GM18519 (cell line): ENCODE results near the gene PNPLA7.
"Not testable (repeated sequence)": the region's sequence is repeated elsewhere in the genome, so short reads cannot be mapped to it uniquely, and the experiment has no call there.

Source experiments
- ATAC-seq: cut with Tn5 transposase; IDR thresholded peaks from one replicate; pipeline ENCODE4 v1.9.1; 2021; ENCODE audit warnings: mild to moderate bottlenecking, moderate library complexity; ENCODE audit not compliant: unreplicated experiment, low FRiP score

The PNPLA7 gene

DNA sequence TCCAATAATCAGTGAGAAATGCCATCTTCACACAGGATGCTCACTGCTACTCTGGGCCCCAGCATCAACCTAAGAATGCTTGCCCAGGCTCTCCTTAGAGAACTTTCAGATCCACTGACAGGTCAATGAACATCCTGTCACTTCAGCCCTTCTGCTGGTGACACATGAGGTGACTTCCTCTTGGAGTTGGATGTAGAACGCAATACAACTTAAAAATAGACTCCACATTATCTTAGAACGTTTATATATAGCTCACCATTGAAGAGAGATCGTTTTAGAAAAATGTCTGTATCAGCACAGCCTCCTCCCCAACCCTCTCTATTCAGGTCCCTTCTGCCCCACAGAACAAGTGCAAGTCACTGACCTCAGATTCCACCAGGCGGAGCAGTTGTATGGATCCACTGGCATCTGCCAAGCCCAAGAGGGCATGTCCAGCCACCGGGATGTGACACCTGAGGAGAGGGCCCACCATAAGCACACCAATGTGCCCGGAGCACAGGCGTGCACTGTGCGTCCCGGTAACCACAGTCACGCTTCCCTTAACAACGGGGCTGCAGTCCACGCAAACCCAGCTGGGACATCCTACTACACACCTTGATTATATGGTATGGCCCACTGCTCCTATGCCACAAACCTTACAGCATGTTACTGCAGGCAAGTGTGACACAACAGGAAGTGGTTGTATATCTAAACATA, 25.7 kb upstream of the PNPLA7 start:
- ATAC-seq, result no peak

DNA sequence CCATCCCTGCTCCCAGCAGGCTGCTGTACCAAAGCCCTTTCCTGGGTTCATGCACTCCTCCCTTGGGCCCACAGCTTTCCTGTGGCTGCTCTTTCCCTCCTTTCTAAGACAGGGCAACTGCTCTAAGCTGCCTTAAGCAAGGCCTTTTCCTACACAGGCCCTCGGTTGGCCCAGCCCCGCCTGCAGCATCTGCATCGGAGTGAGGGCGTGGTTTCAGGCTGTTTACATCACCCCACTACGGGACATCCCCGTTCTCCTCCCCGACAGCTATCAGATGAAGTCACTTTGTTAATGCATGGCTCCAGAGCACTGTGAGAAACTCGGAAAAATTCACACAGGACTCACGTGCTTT, 25.1 kb upstream of the PNPLA7 start:
- ATAC-seq, result no peak

DNA sequence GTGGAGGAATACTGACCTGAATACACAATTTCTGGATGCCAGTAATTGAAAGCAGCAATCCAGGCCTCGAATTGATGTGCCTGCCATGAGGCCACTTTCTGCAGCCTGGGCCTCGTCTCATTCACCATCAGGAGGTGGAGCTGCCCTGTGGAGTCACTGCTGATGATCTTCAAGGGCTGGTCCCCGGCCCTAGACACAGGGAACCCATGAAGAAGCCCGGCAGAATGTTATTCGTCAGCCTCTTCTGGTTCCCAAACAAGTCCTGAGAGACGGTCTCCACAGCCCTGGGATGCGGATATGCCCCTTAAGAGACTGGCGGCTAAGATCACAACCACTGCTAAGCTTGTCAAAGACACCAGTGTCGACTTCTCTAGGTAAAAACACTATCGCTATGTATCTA, 24.0 kb upstream of the PNPLA7 start:
- ATAC-seq, result no peak

DNA sequence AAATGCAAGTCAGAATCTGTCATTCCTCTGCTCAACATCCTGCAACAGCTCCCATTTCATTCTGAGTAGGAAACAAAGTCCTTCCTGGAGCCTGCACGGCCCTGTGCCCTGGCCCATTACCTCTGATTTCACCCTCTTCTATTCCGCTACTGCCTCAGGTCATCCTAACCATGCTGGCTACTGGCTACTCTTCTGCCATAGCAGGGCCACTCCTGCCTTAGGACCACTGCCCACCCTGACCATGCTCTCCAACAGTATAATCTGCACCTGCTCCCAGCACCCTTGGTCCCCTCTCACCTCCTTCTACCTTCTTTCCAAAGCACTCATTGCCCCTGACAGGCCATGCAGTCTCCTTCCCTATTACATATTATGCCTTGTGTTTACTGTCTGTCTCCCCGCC, 20.4 kb upstream of the PNPLA7 start:
- no peak for ATAC-seq

DNA sequence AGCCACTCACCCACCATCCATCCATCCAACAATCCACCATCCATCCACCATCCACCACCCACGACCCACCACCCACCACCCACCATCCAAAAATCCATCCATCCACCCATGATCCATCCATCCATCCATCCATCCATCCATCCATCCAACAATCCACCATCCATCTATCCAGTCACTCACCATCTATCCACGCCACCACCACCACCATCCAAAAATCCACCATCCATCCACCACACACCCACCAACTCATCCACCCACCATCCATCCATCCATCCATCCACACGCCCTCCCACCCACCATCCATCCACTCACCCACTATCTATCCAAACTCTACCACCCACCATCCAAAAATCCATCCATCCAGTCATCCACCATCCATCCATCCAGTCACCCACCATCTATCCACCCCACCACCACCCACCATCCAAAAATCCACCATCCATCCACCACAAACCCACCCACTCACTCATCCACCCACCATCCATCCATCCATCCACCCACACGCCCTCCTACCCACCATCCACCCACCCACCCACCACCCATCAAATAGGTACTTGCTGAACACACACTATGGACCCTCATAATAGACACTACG, 19.5 kb upstream of the PNPLA7 start:
- ATAC-seq, result no peak

DNA sequence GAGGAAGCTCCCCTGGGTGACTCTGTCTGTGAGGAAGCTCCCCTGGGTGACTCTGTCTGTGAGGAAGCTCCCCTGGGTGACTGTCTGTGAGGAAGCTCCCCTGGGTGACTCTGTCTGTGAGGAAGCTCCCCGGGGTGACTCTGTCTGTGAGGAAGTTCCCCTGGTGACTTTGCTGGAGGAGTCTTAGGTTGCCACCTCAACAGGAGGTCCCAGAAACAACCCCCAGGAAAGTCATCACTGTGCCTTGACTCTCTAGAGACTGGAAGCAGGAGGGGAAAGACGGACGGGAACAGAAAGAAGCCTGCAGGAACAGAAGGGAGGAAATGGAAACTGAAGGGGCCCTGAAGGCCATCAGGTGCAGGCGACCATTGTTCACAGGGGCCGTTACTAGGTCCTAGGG, 18.2 kb upstream of the PNPLA7 start:
- not testable (repeated sequence) for ATAC-seq

DNA sequence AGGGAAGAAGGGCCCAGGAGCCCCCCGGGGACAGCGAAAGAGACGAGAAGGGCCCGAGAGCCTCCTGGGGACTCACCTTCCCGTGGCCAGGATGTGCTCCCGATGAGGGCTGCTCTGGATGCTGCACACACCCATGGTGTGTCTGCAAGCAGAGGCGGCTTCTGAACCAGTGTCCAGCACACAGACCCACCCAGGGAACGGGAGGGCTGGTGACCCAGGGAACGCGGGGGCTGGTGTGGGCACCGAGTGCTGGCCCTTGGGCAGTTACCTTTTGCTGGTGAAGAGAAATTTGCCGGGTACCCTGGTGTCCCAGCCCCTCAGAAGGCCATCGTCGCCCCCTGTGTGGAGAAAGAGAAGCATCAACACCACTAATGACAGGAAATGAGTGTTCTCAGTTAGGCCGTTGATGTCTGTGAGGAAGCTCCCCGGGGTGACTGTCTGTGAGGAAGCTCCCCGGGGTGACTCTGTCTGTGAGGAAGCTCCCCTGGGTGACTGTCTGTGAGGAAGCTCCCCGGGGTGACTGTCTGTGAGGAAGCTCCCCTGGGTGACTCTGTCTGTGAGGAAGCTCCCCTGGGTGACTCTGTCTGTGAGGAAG, 14.7 kb upstream of the PNPLA7 start:
- no peak for ATAC-seq

DNA sequence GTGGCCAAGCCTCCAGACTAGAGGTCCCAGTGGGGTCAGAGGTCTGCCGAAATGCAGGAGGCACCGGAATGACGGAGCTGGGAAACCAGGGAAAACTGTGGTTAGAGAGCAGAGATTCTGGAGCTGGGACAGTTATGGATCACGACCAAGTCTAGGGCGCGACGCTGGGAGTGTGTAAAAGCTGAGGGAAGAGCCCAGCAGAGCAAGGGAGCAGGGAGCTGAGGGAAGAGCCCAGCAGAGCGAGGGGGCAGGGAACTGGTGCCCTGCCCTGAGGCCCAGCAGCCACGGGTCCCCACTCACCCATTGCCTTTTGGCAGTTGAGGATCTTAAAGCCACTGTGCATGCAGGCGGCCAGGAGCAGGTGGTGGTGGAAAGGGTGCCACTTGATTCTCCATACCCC, 13.9 kb upstream of the PNPLA7 start:
- no peak for ATAC-seq

DNA sequence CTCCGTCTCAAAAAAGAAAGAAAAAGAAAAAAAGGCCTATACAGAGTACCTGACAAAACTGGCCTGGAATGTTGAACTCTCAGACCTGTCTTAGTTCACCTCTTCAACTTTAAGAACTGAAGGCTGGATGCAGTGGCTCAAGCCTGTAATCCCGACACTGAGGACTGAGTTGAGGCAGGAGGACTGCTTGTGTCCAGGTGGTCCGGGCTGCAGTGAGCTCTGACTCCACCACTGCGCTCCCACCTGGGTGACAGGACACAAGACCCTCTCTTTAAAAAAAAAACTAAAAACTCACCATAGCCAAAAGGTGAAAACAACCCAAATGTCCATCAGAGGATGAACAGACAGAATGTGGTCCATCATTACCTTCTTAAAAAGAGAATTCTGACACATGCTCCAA, 7.9 kb upstream of the PNPLA7 start:
- no peak for ATAC-seq

DNA sequence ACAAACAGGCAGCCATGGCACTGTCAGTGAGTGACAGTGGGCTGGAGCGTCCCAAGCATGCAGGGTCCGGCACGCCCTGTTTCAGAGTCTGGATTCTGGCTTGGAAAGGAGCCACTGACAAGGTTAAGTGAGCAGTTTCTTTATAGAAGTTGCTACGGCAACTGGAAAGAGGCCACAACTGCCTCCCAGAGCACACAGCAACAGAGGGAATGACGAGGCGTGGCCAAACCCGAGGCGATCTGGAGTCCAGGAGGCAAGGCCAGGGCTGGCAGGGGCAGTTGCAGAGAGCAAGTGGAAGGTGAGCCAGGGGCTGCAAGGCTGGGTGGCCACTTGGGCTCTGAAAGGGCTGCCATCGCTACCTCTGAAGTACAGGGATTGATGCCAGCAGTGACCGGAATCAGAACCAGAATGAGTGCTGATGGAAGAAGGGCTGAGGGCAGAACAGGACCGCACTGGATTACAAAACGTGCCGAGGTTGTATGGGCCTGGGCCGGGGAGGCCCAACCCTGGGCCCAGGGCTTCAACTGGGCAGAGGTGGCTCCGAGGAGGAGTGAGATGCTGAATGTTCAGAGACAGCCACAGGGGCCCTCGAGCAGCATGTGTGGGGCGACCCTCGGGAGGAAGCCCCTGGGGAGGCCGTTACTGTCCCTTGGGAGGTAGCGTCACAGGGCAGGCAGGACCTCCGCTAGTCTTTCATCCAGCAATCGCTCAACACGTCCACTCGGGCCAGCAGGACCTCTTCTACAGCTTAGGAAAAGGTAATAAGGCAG, 6.1 kb upstream of the PNPLA7 start:
- ATAC-seq, result no peak

DNA sequence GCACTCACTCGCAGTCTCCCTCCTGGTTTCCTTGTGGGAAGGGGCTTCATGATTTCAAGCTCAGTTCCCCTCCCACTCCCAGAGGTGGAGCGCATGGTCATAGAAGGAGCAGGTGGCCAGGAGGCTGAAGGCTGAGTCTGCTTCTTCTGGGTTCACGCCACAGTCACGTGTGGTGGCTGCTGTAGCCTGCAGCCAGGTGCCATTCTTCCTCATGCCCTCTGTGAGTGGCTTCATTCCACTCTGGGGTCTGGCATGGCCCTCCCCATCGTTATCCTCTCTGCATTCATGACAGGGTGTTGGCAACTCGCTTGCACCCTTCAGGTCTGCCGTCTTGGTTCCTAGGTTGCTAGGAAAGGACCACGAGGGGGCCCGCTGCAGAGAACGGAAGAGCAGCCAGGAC, 5.0 kb upstream of the PNPLA7 start:
- no peak for ATAC-seq

DNA sequence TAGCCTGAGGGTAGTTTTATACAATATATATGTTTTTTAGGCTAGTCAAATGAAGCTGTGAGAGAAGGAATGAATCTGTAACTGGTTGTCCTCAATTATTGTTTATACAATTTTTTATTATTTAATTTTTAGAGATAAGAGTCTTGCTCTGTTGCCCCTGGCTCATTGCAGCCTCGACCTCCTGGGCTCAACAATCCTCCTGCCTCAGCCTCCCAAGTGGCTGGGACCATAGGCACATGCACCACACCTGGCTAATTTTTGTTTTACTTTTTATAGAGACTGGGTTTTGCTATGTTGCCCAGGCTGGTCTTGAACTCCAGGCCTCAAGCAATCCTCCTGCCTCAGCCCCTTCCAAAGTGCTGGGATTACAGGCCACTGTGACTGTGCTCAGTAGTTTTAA, 4.1 kb upstream of the PNPLA7 start:
- no peak for ATAC-seq

DNA sequence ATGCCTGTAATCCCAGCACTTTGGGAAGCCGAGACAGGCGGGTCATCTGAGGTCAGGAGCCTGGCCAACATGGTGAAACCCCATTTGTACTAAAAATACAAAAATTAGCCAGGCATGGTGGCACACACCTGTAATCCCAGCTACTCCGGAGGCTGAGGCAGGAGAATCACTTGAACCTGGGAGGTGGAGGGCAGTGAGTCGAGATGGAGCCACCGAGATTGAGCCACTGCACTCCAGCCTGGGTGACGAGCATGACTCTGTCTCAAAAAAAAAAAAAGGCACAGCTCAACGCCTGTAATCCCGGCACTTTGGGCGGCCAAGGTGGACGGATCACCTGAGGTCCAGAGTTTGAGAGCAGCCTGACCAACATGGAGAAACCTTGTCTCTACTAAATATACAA, 3.5 kb upstream of the PNPLA7 start:
- ATAC-seq, result not testable (repeated sequence)

DNA sequence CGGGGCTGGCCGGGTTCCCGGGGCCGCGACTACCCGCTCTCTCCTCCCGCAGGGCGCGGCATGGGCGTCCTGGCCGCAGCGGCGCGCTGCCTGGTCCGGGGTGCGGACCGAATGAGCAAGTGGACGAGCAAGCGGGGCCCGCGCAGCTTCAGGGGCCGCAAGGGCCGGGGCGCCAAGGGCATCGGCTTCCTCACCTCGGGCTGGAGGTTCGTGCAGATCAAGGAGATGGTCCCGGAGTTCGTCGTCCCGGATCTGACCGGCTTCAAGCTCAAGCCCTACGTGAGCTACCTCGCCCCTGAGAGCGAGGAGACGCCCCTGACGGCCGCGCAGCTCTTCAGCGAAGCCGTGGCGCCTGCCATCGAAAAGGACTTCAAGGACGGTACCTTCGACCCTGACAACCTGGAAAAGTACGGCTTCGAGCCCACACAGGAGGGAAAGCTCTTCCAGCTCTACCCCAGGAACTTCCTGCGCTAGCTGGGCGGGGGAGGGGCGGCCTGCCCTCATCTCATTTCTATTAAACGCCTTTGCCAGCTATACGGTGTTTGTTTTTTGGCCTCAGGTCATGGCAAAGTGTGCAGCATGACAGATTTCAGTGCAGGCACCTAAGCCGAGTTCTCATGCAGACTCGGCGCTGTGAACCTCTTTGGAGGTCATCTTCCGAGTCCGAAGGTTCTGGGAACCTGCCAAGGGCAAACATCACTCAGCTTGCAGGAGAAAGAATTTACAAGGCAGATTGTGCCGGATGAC, 2.0 kb upstream of the PNPLA7 start:
- no peak for ATAC-seq

DNA sequence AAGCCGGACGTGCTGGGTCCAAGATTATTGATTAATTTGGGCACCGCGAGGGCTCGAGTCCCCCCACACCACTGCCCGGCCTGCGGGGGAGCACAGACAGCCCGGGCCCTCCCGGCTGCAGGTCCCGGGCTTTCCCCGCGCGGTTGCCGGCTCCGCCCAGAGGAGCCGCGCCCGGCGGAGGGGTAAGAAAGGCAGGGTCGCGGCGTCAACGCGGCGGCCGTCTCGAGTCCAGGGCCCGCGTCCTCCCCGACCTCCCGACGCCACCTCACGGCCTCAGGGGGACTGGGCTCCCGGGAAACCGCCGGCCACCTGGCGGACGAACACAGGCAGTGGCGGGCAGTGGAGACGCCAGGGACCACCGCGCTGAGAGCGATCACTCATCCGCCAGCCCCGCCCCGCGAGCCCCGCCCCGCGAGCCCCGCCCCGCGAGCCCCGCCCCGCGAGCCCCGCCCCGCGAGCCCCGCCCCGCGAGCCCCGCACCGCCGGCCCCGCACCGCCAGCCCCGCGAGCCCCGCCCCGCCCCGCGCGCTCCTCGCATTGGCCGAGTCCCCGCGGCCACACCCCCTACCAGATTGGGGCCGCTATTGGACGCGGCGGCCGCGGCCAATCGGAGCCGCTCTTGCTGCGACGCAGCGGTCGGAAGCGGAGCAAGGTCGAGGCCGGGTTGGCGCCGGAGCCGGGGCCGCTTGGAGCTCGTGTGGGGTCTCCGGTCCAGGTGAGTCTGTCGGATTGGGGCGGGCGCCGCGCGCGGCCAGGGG, 1.2 kb upstream of the PNPLA7 start, which contains the start of gene MRPL41:
Gene MRPL41, plus strand, starts transcription at position 616 of the 758 bp plus-strand sequence. CDS start 203 bp downstream, outside the sequence.
- ATAC-seq, result peak; percentile 69

DNA sequence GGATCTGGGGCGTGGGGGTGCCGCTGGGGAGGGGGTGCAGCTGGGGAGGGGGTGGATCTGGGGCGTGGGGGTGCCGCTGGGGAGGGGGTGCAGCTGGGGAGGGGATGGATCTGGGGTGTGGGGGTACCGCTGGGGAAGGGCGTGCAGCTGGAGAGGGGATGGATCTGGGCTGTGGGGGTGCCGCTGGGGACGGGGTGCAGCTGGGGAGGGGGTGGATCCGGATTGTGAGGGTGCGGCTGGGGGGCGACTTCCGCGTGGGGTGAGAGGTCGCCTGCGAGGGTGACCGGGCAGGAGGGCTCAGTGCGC, 709 bp upstream of the PNPLA7 start:
- not testable (repeated sequence) for ATAC-seq

DNA sequence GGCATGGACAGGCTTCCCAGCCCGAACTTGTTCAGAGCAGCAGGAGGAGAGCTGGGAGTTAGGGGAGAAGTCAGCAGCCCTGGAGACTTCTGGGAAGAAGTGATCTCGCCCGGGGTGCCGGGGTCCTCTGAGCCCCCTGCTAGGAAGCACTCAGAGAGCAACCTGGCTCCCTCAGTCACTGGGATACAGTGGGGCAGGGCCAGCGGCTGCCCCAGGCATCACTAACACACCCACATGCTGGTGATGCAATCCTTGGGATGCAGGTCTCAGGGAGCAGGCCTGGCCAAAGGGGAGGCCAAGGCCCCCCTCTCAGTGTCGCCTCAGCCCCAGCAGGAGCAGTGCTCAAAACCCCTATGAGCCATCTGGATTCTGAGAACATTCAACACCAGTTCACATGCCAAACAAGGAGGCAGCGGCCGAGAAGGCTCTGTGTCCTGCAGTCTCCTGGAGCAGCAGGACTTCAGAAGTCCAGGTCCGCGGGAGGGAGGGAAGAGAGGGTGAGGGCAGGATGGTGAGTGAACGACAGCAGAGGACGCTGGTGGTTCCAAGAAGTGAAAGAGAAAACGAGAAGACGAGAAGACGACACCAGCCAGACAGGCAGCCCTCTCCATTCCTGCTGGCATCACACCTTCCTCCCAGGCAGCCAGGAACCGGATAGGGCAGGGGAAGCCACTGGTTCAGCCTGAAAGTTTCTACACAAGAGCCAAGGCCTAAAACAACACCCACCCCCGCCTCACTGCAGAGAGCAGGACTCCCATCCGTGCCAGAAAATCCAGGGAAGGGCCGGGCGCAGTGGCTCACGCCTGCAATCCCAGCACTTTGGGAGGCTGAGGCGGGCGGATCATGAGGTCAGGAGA, 2.3 kb downstream of the PNPLA7 start:
- ATAC-seq, result no peak

DNA sequence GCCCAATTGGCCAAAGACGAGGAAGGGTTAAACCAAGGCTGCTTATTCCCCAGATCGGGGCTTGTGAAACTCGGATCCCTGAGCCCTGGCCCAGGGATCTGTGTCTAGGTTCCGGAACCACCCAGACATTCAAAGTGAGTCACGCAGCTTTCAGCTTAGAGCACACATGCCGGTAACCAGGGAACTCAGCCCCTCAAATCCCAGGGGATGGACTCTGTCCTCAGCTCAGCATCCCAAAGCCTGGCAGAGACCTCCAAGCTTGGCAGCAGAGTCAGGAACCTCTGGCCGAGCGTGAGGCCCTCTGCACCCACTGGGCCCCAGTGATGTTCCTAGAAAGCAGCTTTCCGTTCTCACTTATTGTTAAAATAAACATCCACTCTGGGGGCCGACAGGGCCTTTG, 5.1 kb downstream of the PNPLA7 start:
- no peak for ATAC-seq

DNA sequence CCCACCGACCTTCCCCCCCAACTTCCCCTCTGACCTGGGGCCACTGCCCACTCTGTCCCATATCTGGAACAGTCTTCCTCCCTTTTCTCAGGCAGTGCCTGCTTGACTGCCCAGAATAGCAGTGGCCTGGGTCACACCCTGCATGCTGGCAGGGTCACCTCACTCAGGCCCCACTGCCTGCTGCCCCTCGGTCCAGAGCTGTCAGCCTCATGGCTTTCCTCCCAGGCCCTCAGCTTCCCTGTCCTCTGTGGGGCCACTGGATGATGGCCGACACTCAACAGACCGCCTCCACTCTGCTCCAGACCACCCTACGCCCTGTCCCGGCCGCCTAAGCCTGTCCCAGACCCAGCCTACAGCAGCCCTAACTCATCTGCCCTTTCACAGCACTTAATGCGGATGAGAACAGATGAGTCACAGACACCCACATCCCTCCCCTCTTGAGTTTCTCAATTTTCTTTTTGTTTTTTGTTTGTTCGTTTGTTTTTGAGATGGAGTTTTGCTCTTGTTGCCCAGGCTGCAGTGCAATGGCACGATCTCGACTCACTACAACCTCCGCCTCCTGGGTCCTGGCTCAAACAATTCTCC, 5.9 kb downstream of the PNPLA7 start:
- ATAC-seq, result no peak
